HCT116 (cell line): ENCODE data around the gene GAB2.

ENCODE experiments used
- CEBPB ChIP-seq: IDR thresholded peaks from 2 replicates; pipeline ENCODE4 v1.6.1; 2012; ENCODE audit warnings: low read depth
- CTCF ChIP-seq, 3 experiments: fragments of 200-600 bp in 1 of 3; sonication (generic) in 1 of 3; IDR thresholded peaks in 2 of 3; conservative IDR thresholded peaks in 1 of 3; 2 replicates each; pipeline ENCODE4 v1.5.1; 2012 to 2017; ENCODE audit warnings: low read depth in 2 of 3, low read length in 2 of 3, antibody characterized with exemption in 1 of 3, borderline replicate concordance in 1 of 3, control low read depth in 1 of 3, mild to moderate bottlenecking in 1 of 3, mixed read lengths in 1 of 3, mixed run types in 1 of 3, moderate library complexity in 1 of 3; ENCODE audit not compliant: insufficient read depth in 1 of 3
- EGR1 ChIP-seq: IDR thresholded peaks from 2 replicates; pipeline ENCODE4 v1.6.1; 2012; ENCODE audit warnings: low read depth
- EZH2 ChIP-seq: fragments of 200-600 bp; sonication (generic); IDR thresholded peaks from 2 replicates; pipeline ENCODE4 v1.6.1; 2017; ENCODE audit warnings: antibody characterized with exemption, mixed run types
- EZH2phosphoT487 ChIP-seq: fragments of 200-600 bp; IDR thresholded peaks from 2 replicates; pipeline ENCODE4 v1.6.1; 2018; ENCODE audit warnings: antibody characterized with exemption, borderline replicate concordance
- POLR2A ChIP-seq: IDR thresholded peaks from 2 replicates; pipeline ENCODE4 v1.7.0; 2011; ENCODE audit warnings: borderline replicate concordance; ENCODE audit not compliant: insufficient read depth, insufficient read length; ENCODE audit errors: extremely low read depth
- POLR2AphosphoS5 ChIP-seq: IDR thresholded peaks from 2 replicates; pipeline ENCODE4 v1.6.1; 2011; ENCODE audit warnings: mild to moderate bottlenecking, low read depth, low read length, moderate library complexity
- REST ChIP-seq: IDR thresholded peaks from 2 replicates; pipeline ENCODE4 v1.6.1; 2012; ENCODE audit warnings: low read depth
- TCF7L2 ChIP-seq: IDR thresholded peaks from 2 replicates; pipeline ENCODE4 v1.7.0; 2011; ENCODE audit warnings: borderline replicate concordance, inconsistent platforms; ENCODE audit not compliant: insufficient read depth, insufficient read length; ENCODE audit errors: extremely low read depth

GRCh38 chr11:78400116-78400515 lies 17.5 kb downstream of the GAB2 start:
- TF ChIP-seq CEBPB (no peak), CTCF (IDR thresholded peaks at IDR 0.05 in 2 of 3, conservative IDR thresholded peaks at IDR 0.05 in 1 of 3; ENCODE audit: borderline replicate concordance in 1 of 3, insufficient read depth in 1 of 3, low read depth in 2 of 3, low read length in 2 of 3) (no peak), POLR2A (no peak), REST (no peak), EZH2 (no peak), EGR1 (no peak), TCF7L2 (no peak), POLR2AphosphoS5 (no peak), EZH2phosphoT487 (no peak)
